A673 (cell line): ENCODE data around the gene SLC16A3. TPM values are rescaled to one million over a fixed set of nuclear protein-coding genes. Genes with fewer than 3 reads are reported as not detected.

ENCODE experiments used
- BruUV-seq: library from RNA; stranded (reverse); fragments of 400-500 nt; replicated peaks from 2 replicates; lab custom pipeline; 2021; lab: Mats Ljungman, UMichigan
- CTCF ChIA-PET: fragments of 300-600 bp; sonication (Branson Sonifier 250); formaldehyde crosslinking; loops from one replicate; lab custom pipeline; 2022; ENCODE audit warnings: antibody characterized with exemption; lab: Charles Lee
- POLR2A ChIA-PET: fragments of 300-600 bp; sonication (Branson Sonifier 250); formaldehyde crosslinking; loops from one replicate; lab custom pipeline; 2022; ENCODE audit warnings: antibody characterized with exemption; ENCODE audit not compliant: low non-redundant PET; lab: Charles Lee
- DNase-seq: peaks from one replicate; pipeline ENCODE4 v3.0.0-alpha.2; 2015; ENCODE audit warnings: low spot score
- H3K27ac ChIP-seq: fragments of 200-600 bp; sonication (generic); 2 replicates; pipeline ENCODE4 v1.5.1; 2016; ENCODE audit warnings: mixed run types, low read depth, mild to moderate bottlenecking, mixed read lengths, antibody characterized with exemption, low read length; ENCODE audit not compliant: poor library complexity, severe bottlenecking
- H3K27me3 ChIP-seq: fragments of 200-600 bp; sonication (generic); replicated peaks from 2 replicates; pipeline ENCODE4 v1.6.1; 2017; ENCODE audit warnings: mixed run types, low read depth, mild to moderate bottlenecking, mixed read lengths, antibody characterized with exemption, low read length; ENCODE audit not compliant: insufficient read depth, poor library complexity
- H3K36me3 ChIP-seq: fragments of 200-600 bp; sonication (generic); 2 replicates; pipeline ENCODE4 v1.6.1; 2016; ENCODE audit warnings: mixed run types, mild to moderate bottlenecking, mixed read lengths, antibody characterized with exemption, low read length; ENCODE audit not compliant: insufficient read depth, poor library complexity, severe bottlenecking
- H3K4me1 ChIP-seq: fragments of 200-600 bp; sonication (generic); 2 replicates; pipeline ENCODE4 v1.6.1; 2017; ENCODE audit warnings: mixed run types, mild to moderate bottlenecking, mixed read lengths, antibody characterized with exemption, low read length; ENCODE audit not compliant: insufficient read depth, poor library complexity, severe bottlenecking
- H3K4me3 ChIP-seq: fragments of 200-600 bp; sonication (generic); 2 replicates; pipeline ENCODE4 v1.5.1; 2016; ENCODE audit warnings: low read depth, mixed run types, mild to moderate bottlenecking, mixed read lengths, low read length; ENCODE audit not compliant: poor library complexity, severe bottlenecking
- H3K9me3 ChIP-seq: fragments of 200-600 bp; sonication (generic); 2 replicates; pipeline ENCODE4 v1.6.1; 2016; ENCODE audit warnings: mixed run types, low read depth, mild to moderate bottlenecking, mixed read lengths, antibody characterized with exemption, low read length; ENCODE audit not compliant: poor library complexity, severe bottlenecking
- EZH2 ChIP-seq: fragments of 200-600 bp; sonication (generic); IDR thresholded peaks from 2 replicates; pipeline ENCODE4 v1.6.1; 2017; ENCODE audit warnings: borderline replicate concordance, low read depth, mild to moderate bottlenecking, mixed read lengths, antibody characterized with exemption, low read length; ENCODE audit not compliant: poor library complexity, severe bottlenecking
- intact Hi-C: fragments of 100-400 bp; cut with micrococcal nuclease; formaldehyde crosslinking; loops from one replicate; pipeline ENCODE4 v1.10.0; 2022; ENCODE audit not compliant: unreplicated experiment
- total RNA-seq: library from RNA; stranded (reverse); gene quantifications from 2 replicates; pipeline ENCODE4 v1.2.3, GENCODE V29; 2021
- TF ChIP-seq, protein P1 (sequence below): fragments of 300-800, 200-600 bp; sonication (generic); conservative IDR thresholded peaks from 2 replicates; pipeline ENCODE4 v1.5.1; 2017; ENCODE audit warnings: low read depth, mild to moderate bottlenecking, antibody characterized with exemption, low read length, moderate library complexity, mixed read lengths

The SLC16A3 gene
- total RNA-seq, 1 experiment from 2014 or later, result 0.97 TPM

- TF ChIP-seq EZH2, result no peak
- TF ChIP-seq, protein P1, sequence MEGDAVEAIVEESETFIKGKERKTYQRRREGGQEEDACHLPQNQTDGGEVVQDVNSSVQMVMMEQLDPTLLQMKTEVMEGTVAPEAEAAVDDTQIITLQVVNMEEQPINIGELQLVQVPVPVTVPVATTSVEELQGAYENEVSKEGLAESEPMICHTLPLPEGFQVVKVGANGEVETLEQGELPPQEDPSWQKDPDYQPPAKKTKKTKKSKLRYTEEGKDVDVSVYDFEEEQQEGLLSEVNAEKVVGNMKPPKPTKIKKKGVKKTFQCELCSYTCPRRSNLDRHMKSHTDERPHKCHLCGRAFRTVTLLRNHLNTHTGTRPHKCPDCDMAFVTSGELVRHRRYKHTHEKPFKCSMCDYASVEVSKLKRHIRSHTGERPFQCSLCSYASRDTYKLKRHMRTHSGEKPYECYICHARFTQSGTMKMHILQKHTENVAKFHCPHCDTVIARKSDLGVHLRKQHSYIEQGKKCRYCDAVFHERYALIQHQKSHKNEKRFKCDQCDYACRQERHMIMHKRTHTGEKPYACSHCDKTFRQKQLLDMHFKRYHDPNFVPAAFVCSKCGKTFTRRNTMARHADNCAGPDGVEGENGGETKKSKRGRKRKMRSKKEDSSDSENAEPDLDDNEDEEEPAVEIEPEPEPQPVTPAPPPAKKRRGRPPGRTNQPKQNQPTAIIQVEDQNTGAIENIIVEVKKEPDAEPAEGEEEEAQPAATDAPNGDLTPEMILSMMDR, result no peak
- Histone ChIP-seq H3K36me3 (peaks cover 59% of the 10 kb centered on the region), H3K27ac (peak overlapping the region; percentile 39), H3K4me1 (peaks cover 64% of the 10 kb centered on the region), H3K27me3 (no peaks in the 10 kb centered on the region), H3K9me3 (no peaks in the 10 kb centered on the region), H3K4me3 (no peak overlapping the region)
- ChIA-PET CTCF (interaction anchor here (1.0 kb wide), 1 partner anchor 172 kb away, joined by 3 read pairs; no protein-coding TSS in a partner anchor), POLR2A (interaction anchor here (0.6 kb wide), 1 partner anchor 1233 kb away, joined by 3 read pairs; no protein-coding TSS in a partner anchor)
- intact Hi-C loops, result loop anchor here (10.0 kb wide), 1 partner anchor 172 kb away; the partner anchor contains the start of genes HEXD and OGFOD3
- no TSS peak for BruUV-seq
- peak; percentile 76 for DNase-seq
Measured at GRCh38 chr17:82242977-82243647, 14.3 kb downstream of the SLC16A3 start.

DNA sequence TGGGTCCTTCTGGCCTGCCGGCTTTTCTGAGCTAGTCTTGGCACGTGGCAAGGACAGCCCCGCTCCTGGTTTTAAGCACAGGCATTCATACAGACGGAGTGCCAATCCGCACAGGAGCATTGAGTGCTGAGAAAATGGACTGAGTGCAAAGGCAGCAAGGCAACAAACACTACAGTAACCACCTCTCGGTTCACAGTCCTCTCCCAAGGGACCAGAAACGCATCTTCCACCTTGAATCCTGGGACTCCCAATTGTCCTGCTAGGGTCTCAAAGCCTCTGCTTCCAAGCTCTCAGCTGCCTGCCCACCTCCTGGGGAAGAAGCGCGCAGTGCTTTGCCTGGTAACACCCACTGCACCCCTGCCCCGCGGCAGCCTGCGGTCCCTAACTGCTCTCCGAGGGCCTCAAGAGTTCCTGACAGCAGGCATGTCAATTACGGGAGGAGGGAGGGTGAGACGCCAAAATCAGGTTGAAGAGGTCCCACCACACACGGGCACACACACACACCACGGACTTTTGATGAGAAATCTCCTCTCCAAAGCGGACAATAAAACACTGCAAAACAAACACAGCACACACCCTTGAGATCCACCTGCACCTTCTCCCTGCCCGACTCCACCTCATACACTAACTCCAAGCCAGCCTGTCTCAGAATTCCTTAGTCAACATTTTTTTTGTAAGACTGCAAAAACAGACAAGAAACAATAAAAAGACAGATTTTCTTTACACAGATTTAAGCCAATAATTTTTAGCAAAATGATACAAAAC lies 15.0 kb downstream of the SLC16A3 start:
- no peaks in the 10 kb centered on the region for H3K9me3 ChIP-seq
- peaks cover 64% of the 10 kb centered on the region for H3K4me1 ChIP-seq
- peaks cover 66% of the 10 kb centered on the region for H3K36me3 ChIP-seq
- no peak for DNase-seq
- no peak overlapping the region for H3K4me3 ChIP-seq
- BruUV-seq, result TSS peak; percentile 35
- ChIA-PET CTCF (no interaction called here), POLR2A (no interaction called here)
- no peak overlapping the region for H3K27ac ChIP-seq
- TF ChIP-seq EZH2, result no peak
- TF ChIP-seq, protein P1, result no peak
- intact Hi-C loops, result loop anchor here (2.0 to 10.0 kb wide), 2 partner anchors 77 to 171 kb away; partner anchors contain the start of genes HEXD and OGFOD3
- H3K27me3 ChIP-seq, result no peaks in the 10 kb centered on the region

GRCh38 chr17:82244413-82245133 lies 15.7 kb downstream of the SLC16A3 start:
- H3K27me3 ChIP-seq, result no peaks in the 10 kb centered on the region
- intact Hi-C loops, result loop anchor here (2.0 to 10.0 kb wide), 2 partner anchors 76 to 170 kb away; partner anchors contain the start of genes HEXD and OGFOD3
- TF ChIP-seq, protein P1, result peak; percentile 78
- no peak for TF ChIP-seq EZH2
- DNase-seq, result peak; percentile 79
- peak overlapping the region; percentile 45 for H3K27ac ChIP-seq
- no peaks in the 10 kb centered on the region for H3K9me3 ChIP-seq
- CTCF ChIA-PET, result no interaction called here
- peaks cover 73% of the 10 kb centered on the region for H3K36me3 ChIP-seq
- H3K4me1 ChIP-seq, result peaks cover 72% of the 10 kb centered on the region
- BruUV-seq, result no TSS peak
- POLR2A ChIA-PET, result no interaction called here
- H3K4me3 ChIP-seq, result no peak overlapping the region
